Lung (tissue), 16 donors: ENCODE results near the gene ZNF620. TPM values are rescaled to one million over a fixed set of nuclear protein-coding genes. Genes with fewer than 3 reads are reported as not detected.
A peak's percentile ranks its signal among the peaks of the same experiment; 100 is the strongest.

Source experiments
- ATAC-seq: fragments of 200-7000 bp; cut with Tn5 transposase; one replicate; pipeline ENCODE4 v1.9.1; 2020; ENCODE audit warnings: moderate number of reproducible peaks; ENCODE audit not compliant: insufficient read depth, low FRiP score
- DNase-seq, 3 donors: peaks; one replicate each; pipeline ENCODE4 v3.0.0-alpha.2; 2013 to 2017
- H3K27ac ChIP-seq, 2 donors: one replicate each; pipeline ENCODE4 v1.5.1; 2013; ENCODE audit warnings: mild to moderate bottlenecking in 2 of 2, moderate library complexity in 2 of 2, control low read depth in 1 of 2, inconsistent platforms in 1 of 2, low read depth in 1 of 2, low read length in 1 of 2
- H3K27me3 ChIP-seq, 3 donors: one replicate each; pipeline ENCODE4 v1.5.1; 2013; ENCODE audit warnings: low read length in 2 of 3; ENCODE audit not compliant: control insufficient read depth in 3 of 3, insufficient read depth in 3 of 3
- H3K36me3 ChIP-seq, 4 donors: one replicate each; pipeline ENCODE4 v1.5.1; 2013; ENCODE audit warnings: low read length in 4 of 4, mild to moderate bottlenecking in 1 of 4, moderate library complexity in 1 of 4; ENCODE audit not compliant: control insufficient read depth in 4 of 4, insufficient read depth in 4 of 4
- H3K4me1 ChIP-seq, 5 donors: one replicate each; pipeline ENCODE4 v1.5.1; 2013; ENCODE audit warnings: low read length in 5 of 5, mild to moderate bottlenecking in 2 of 5, moderate library complexity in 1 of 5; ENCODE audit not compliant: control insufficient read depth in 5 of 5, insufficient read depth in 5 of 5
- H3K4me3 ChIP-seq: one replicate; pipeline ENCODE4 v1.5.1; 2013; ENCODE audit warnings: mild to moderate bottlenecking, control low read depth, moderate library complexity
- H3K9ac ChIP-seq, 2 donors: one replicate each; pipeline ENCODE4 v1.5.1; 2013; ENCODE audit warnings: low read length in 2 of 2, control low read depth in 1 of 2; ENCODE audit not compliant: insufficient read depth in 1 of 2
- H3K9me3 ChIP-seq, 4 donors: one replicate each; pipeline ENCODE4 v1.5.1; 2013; ENCODE audit warnings: low read length in 3 of 4, mild to moderate bottlenecking in 1 of 4, moderate library complexity in 1 of 4; ENCODE audit not compliant: control insufficient read depth in 4 of 4, insufficient read depth in 3 of 4
- CTCF ChIP-seq: IDR thresholded peaks from 2 replicates; pipeline ENCODE4 v1.5.1; 2012; ENCODE audit warnings: mild to moderate bottlenecking; ENCODE audit errors: control extremely low read depth, extremely low read depth
- WGBS, 2 donors: extraction: QIAGEN DNeasy Blood & Tissue Kit; methylation state at CpG; one replicate each; pipeline ENCODE4 v1.1.7; 2013; 5-methylcytosine and 5-hydroxymethylcytosine counted together
- long read RNA-seq, 5 donors: transcript quantifications; one replicate each; lab custom pipeline, GENCODE V29; 2026
- polyA plus RNA-seq, 2 donors: library from polyadenylated mRNA; stranded (reverse); fragments of 200-250 nt; gene quantifications; one replicate each; pipeline ENCODE4 v1.2.1, GENCODE V29; 2013
- total RNA-seq, 2 donors: library from RNA; depleted of rRNA in 1 of 2; stranded (reverse); fragments of >200 nt in 1 of 2; gene quantifications; one replicate each; pipeline ENCODE4 v1.2.1, GENCODE V29; 2014 to 2021
- donor health status: control.
- donor health status: control.
- donor health status: Bipolar disorder and iron deficiency.
- donor health status: healthy.
- donor health status: DM: yes; HTN: yes; CAD: no.

Gene ZNF620
- total RNA-seq (10 to 100 TPM in 1 of 2 donors, 1 to 10 TPM in 1; 6.1 to 10.7 TPM), polyA plus RNA-seq (1 to 10 TPM; 2.0 to 3.0 TPM)
- long read RNA-seq, donor 1, transcript ZNF620-202 (3 exons, 2,022 nt) = major isoform, 5 of 5 reads
- long read RNA-seq, donor 1, partial matches to known transcripts = 0 of 5 reads
- long read RNA-seq, donor 1, other reads (novel, unspliced or antisense) = 0 of 5 reads
- long read RNA-seq, donor 2 = 0 reads
- long read RNA-seq, donor 3 = 0 reads
- long read RNA-seq, donor 4, partial matches to known transcripts = 8 of 9 reads
- long read RNA-seq, donor 4, other reads (novel, unspliced or antisense) = 0 of 9 reads
- long read RNA-seq, donor 5, partial matches to known transcripts = 0 of 2 reads
- long read RNA-seq, donor 5, other reads (novel, unspliced or antisense) = 0 of 2 reads

- WGBS, 2 donors = 6 to 8% methylated on average over 44 of the region's 44 CpGs
- Histone ChIP-seq H3K9me3 (no peaks in the 10 kb centered on the region), H3K27me3 (no peaks in the 10 kb centered on the region), H3K4me3 (peak within 1 kb of the TSS; percentile 76), H3K4me1 (peaks cover 0 to 11% (median 7%) of the 10 kb centered on the region in 5 donors), H3K27ac (peak within 1 kb of the TSS; percentile 89 to 94), H3K36me3 (peaks cover 0 to 1% (median 0%) of the 10 kb centered on the region in 4 donors), H3K9ac (peak within 1 kb of the TSS; percentile 55 to 82)
- ATAC-seq (peak; percentile 75), DNase-seq (peak; percentile 87 to 91 (median 88))
- TF ChIP-seq CTCF = no peak
These were observed at the start of gene ZNF620 for GRCh38 chr3:40505599-40506462. Gene ZNF620, plus strand, starts transcription at chr3:40506039. Its CDS starts 314 bp downstream, at chr3:40506353.

DNA sequence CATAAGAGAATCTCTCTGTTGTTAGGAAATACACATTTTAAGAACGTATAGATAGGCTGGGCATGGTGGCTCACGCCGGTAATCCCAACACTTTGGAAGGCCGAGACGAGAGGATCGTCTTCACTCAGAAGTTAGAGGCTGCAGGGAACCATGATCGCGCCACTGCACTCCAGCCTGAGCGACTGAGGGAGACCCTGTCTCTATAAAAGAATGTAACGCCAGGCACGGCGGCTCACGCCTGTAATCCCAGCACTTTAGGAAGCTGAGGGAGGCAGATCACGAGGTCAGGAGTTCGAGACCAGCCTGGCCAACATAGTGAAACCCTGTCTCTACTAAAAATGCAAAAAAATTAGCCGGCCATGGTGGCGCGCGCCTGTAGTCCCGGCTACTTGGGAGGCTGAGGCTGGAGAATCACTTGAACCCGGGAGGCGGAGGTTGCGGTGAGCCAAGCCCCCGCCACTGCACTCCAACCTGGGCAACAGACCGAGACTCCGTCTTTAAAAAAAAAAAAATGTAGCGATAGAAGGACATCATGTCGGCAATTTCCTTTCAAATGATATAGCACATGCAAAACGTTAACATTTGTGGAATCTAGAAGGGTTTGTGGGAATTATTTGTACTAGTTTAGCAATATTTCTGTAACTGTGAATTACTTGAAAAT is 49.4 kb upstream of the ZNF620 start:
- peaks cover 10 to 28% (median 13%) of the 10 kb centered on the region in 5 donors for H3K4me1 ChIP-seq
- H3K9ac ChIP-seq = peak overlapping the region; percentile 88 to 99
- no peaks in the 10 kb centered on the region for H3K27me3 ChIP-seq
- DNase-seq (no peak), ATAC-seq (no peak)
- WGBS, 2 donors = 47 to 55% methylated on average over 29 of the region's 29 CpGs
- peaks cover 13 to 31% (median 16%) of the 10 kb centered on the region in 4 donors for H3K36me3 ChIP-seq
- H3K4me3 ChIP-seq = no peak overlapping the region
- TF ChIP-seq CTCF = no peak
- no peaks in the 10 kb centered on the region for H3K9me3 ChIP-seq
- peak overlapping the region; percentile 27 to 84 for H3K27ac ChIP-seq

GRCh38 chr3:40456940-40457823 is 48.7 kb upstream of the ZNF620 start, which contains the start of gene RPL14:
Gene RPL14, plus strand, starts transcription at chr3:40457339. Its CDS starts 133 bp downstream, at chr3:40457472.
- ATAC-seq (peak; percentile 92), DNase-seq (peak; percentile 97 to 99 (median 97))
- H3K4me3 ChIP-seq = peak within 1 kb of the TSS; percentile 83
- H3K9me3 ChIP-seq = no peaks in the 10 kb centered on the region
- no peaks in the 10 kb centered on the region for H3K27me3 ChIP-seq
- peak within 1 kb of the TSS; percentile 92 to 99 for H3K9ac ChIP-seq
- TF ChIP-seq CTCF = no peak
- WGBS, 2 donors = 1% methylated on average over 76 to 79 of the region's 79 CpGs
- peak within 1 kb of the TSS; percentile 95 to 96 for H3K27ac ChIP-seq
- H3K36me3 ChIP-seq = peaks cover 14 to 31% (median 17%) of the 10 kb centered on the region in 4 donors
- H3K4me1 ChIP-seq = peaks cover 10 to 25% (median 11%) of the 10 kb centered on the region in 5 donors
